Lower lobe of right lung (tissue), 2 donors: ENCODE results near the gene NUP58. TPM values are rescaled to one million over a fixed set of nuclear protein-coding genes. Genes with fewer than 3 reads are reported as not detected.
"Not testable (repeated sequence)": the region's sequence is repeated elsewhere in the genome, so short reads cannot be mapped to it uniquely, and the experiment has no call there.

Experiments
- ATAC-seq, 2 donors: fragments of 200-7000 bp; cut with Tn5 transposase; one replicate each; pipeline ENCODE4 v1.9.1; 2020 to 2022; ENCODE audit warnings: mild to moderate bottlenecking in 2 of 2, moderate library complexity in 2 of 2
- DNase-seq: peaks from one replicate; pipeline ENCODE4 v3.0.0-alpha.2; 2020
- H3K27ac ChIP-seq: fragments of 200-600 bp; one replicate; pipeline ENCODE4 v1.8.0; 2022
- H3K27me3 ChIP-seq: fragments of 200-600 bp; one replicate; pipeline ENCODE4 v1.8.0; 2022; ENCODE audit warnings: low read depth
- H3K36me3 ChIP-seq: fragments of 200-600 bp; one replicate; pipeline ENCODE4 v1.8.0; 2022; ENCODE audit warnings: mild to moderate bottlenecking
- H3K4me1 ChIP-seq: fragments of 200-600 bp; one replicate; pipeline ENCODE4 v1.8.0; 2022
- H3K4me3 ChIP-seq: fragments of 200-600 bp; one replicate; pipeline ENCODE4 v1.8.0; 2022; ENCODE audit warnings: mild to moderate bottlenecking
- H3K9me3 ChIP-seq: fragments of 200-600 bp; one replicate; pipeline ENCODE4 v1.8.0; 2022
- CTCF ChIP-seq: fragments of 200-600 bp; IDR thresholded peaks from one replicate; pipeline ENCODE4 v1.8.0; 2022; ENCODE audit warnings: antibody characterized with exemption, mild to moderate bottlenecking
- intact Hi-C: fragments of 100-400 bp; cut with DNase I; formaldehyde crosslinking; loops from one replicate; pipeline ENCODE4 v1.11.0; 2022
- total RNA-seq: library from RNA; stranded (reverse); fragmentation: NEBNext Ultra II Directional; extraction: Animal tissue kit (Norgen Biotek cat#: 25700); gene quantifications from one replicate; pipeline ENCODE4 v1.2.1, GENCODE V29; 2021
- donor health status: DM: no; HTN: yes; CAD: no; lungs with severe emphysema.

Gene NUP58
- total RNA-seq, 1 donor from 2014 or later, result 57.7 TPM

DNA sequence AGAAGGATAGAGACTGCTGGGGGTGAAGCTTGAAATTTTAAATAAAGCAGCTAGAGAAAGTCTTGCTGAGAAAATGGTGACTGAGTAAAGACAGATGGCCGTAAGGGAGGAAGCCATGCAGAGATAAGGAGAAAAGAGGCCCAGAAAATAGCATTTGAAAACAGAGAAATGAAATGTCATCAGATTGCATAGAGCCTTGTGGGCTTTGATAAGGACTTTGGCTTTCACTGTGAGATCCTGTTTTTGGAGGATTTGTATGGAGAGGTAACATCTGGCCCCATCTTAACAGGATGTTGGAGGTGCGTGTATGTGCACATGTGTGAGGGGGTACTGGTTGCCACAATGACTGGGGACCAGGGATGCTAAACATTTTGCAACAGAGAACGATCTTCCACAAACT, 50.8 kb downstream of the NUP58 start:
- Histone ChIP-seq H3K4me1 (no peaks in the 10 kb centered on the region), H3K4me3 (no peak overlapping the region), H3K27ac (no peak overlapping the region), H3K27me3 (peaks cover 8% of the 10 kb centered on the region), H3K9me3 (no peaks in the 10 kb centered on the region), H3K36me3 (no peaks in the 10 kb centered on the region)
- DNase-seq (no peak), ATAC-seq (no peak)
- no peak for TF ChIP-seq CTCF
- intact Hi-C loops, result no loop called here

DNA sequence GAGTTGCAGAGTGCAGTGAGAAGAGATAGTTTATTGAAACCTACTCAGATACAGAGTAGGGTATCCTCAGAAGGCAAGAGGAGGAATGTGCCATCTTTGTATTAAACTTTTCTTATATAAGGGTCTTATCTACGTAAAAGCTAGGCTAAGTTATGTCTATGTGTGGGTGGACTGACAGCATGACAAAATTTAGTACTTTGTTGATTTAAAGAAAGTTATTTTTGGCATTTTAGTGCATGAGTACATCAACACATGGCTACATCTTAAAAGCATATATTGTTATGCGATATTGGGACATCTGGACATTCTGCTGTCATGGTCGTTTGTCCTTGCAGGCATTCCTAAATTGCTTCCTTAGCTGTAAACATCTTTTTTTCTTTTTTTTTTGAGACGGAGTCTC, 51.4 kb downstream of the NUP58 start:
- intact Hi-C loops, result no loop called here
- peaks cover 8% of the 10 kb centered on the region for H3K27me3 ChIP-seq
- H3K9me3 ChIP-seq, result no peaks in the 10 kb centered on the region
- no peaks in the 10 kb centered on the region for H3K4me1 ChIP-seq
- TF ChIP-seq CTCF, result no peak
- H3K27ac ChIP-seq, result no peak overlapping the region
- DNase-seq, result no peak
- H3K4me3 ChIP-seq, result no peak overlapping the region
- H3K36me3 ChIP-seq, result no peaks in the 10 kb centered on the region
- no peak for ATAC-seq

DNA sequence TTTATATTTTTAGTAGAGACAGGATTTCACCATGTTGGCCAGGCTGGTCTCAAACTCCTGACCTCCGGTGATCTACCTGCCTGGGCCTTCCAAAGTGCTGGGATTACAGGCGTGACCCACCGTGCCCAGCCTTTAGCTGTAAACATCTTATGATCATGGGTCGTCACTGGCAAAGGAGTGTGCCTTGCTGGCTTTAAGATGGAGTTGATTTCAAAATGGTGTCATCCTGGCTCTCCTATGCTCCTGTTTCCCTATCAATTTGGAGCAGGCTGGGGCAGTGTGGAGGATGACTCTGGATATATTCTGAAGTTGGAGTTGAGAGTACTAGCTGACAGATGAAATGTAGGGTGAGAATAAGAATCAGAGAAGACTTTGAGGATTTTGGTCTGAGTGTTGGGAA, 51.9 kb downstream of the NUP58 start:
- no peaks in the 10 kb centered on the region for H3K4me1 ChIP-seq
- DNase-seq, result no peak
- intact Hi-C loops, result no loop called here
- no peaks in the 10 kb centered on the region for H3K36me3 ChIP-seq
- no peak for ATAC-seq
- no peaks in the 10 kb centered on the region for H3K9me3 ChIP-seq
- no peak for TF ChIP-seq CTCF
- no peak overlapping the region for H3K4me3 ChIP-seq
- no peak overlapping the region for H3K27ac ChIP-seq
- peaks cover 8% of the 10 kb centered on the region for H3K27me3 ChIP-seq

DNA sequence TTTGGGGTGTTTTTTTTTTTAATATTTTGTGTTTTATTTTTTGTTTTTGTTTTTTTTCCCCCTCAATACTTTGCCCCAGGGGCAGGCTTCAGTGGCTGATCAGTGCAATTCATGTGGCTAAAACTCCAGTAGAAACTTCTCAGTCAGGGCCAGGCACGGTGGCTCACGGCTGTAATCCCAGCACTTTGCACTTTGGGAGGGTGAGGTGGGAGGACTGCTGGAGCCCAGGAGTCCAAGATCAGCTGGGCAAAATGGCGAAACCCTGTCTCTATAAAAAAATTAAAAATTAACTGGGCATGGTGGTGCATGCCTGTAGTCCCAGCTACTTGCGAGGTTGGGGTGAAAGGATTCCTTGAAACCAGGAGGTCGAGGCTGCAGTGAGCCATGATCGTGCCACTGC, 53.0 kb downstream of the NUP58 start:
- no peak overlapping the region for H3K4me3 ChIP-seq
- DNase-seq (no peak), ATAC-seq (no peak)
- H3K4me1 ChIP-seq, result no peaks in the 10 kb centered on the region
- H3K36me3 ChIP-seq, result no peaks in the 10 kb centered on the region
- H3K27ac ChIP-seq, result no peak overlapping the region
- intact Hi-C loops, result no loop called here
- TF ChIP-seq CTCF, result no peak
- peaks cover 8% of the 10 kb centered on the region for H3K27me3 ChIP-seq
- H3K9me3 ChIP-seq, result no peaks in the 10 kb centered on the region

DNA sequence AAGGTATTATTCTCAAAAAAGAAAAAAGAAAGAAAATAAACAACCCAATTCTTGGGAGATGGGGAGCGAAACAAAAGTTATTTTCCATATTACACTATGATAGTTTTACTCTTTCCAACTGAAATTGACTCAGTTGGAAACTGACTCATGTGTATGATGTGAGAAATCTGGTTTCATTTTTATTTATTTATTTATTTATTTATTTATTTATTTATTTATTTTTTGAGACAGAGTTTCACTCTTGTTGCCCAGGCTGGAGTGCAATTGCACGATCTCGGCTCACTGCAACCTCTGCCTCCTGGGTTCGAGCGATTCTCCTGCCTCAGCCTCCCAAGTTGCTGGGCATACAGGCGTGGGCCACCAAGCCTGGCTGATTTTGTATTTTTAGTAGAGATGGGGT, 59.0 kb downstream of the NUP58 start:
- H3K27ac ChIP-seq, ATAC-seq: not testable (repeated sequence)

GRCh38 chr13:25365720-25366235, 64.4 kb downstream of the NUP58 start:
- Histone ChIP-seq H3K4me1 (no peaks in the 10 kb centered on the region), H3K27ac (no peak overlapping the region), H3K27me3 (peaks cover 20% of the 10 kb centered on the region), H3K4me3 (no peak overlapping the region), H3K9me3 (no peaks in the 10 kb centered on the region), H3K36me3 (no peaks in the 10 kb centered on the region)
- TF ChIP-seq CTCF, result no peak
- intact Hi-C loops, result no loop called here
- ATAC-seq, result no peak
- DNase-seq, result no peak

More for the DNA sequence above, 59.0 kb downstream of the NUP58 start:
- H3K27me3 ChIP-seq, H3K9me3 ChIP-seq, intact Hi-C loops, H3K4me3 ChIP-seq, H3K4me1 ChIP-seq, H3K36me3 ChIP-seq, DNase-seq: not testable (repeated sequence)
